ENCODE measurements around the gene DTNBP1. TPM values are rescaled to one million over a fixed set of nuclear protein-coding genes. Genes with fewer than 3 reads are reported as not detected.

The DTNBP1 gene
- total and polyA plus RNA-seq, 4 donors = 3.1 to 6.0 (median 4.3) TPM

DNA sequence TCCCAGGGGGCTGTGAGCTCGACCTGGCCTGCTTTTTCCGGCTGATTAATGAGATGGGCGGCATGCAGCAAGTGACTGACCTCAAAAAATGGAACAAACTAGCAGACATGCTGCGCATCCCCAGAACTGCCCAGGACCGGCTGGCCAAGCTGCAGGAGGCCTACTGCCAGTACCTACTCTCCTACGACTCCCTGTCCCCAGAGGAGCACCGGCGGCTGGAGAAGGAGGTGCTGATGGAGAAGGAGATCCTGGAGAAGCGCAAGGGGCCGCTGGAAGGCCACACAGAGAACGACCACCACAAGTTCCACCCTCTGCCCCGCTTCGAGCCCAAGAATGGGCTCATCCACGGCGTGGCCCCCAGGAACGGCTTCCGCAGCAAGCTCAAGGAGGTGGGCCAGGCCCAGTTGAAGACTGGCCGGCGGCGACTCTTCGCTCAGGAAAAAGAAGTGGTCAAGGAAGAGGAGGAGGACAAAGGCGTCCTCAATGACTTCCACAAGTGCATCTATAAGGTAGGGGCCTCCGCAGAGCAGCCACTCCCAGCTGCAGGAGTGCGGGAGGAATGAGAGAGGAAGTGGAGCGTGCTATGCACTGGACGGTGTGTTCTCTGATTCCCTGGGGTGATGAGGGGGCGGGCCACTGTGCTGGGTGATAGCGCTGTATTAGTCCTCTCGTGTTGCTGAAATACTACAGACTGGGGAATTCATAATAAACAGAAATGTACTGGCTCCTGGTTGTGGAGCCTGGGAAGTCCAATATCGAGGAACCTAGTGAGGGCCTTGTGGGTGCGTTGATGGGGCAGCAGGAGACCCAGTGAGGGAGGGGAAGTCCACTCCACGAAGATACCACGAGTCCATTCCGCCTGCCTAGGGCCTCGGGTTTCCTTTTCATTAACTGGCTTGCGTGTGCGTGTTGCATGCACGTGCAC lies 161.7 kb downstream of the DTNBP1 start:
- 95% methylated on average over 38 of the region's 38 CpGs for WGBS
- Histone ChIP-seq H3K4me1 (ENCODE audit: control insufficient read depth in 4 of 4, insufficient read depth in 4 of 4, low read length in 3 of 4) (peaks cover 3 to 24% (median 16%) of the 10 kb centered on the region in 4 donors), H3K9me3 (ENCODE audit: control insufficient read depth in 4 of 4, low read length in 3 of 4) (no peaks in the 10 kb centered on the region), H3K9ac (ENCODE audit: low read depth in 1 of 2, low read length in 2 of 2) (no peak overlapping the region), H3K36me3 (ENCODE audit: control insufficient read depth in 4 of 4, insufficient read depth in 3 of 4, low read depth in 1 of 4, low read length in 3 of 4) (peaks cover 5 to 20% (median 9%) of the 10 kb centered on the region in 4 donors), H3K27ac (ENCODE audit: low read depth in 1 of 2, low read length in 2 of 2) (no peak overlapping the region), H3K4me3 (ENCODE audit: low read depth in 1 of 3, low read length in 3 of 3) (no peak overlapping the region), H3K27me3 (ENCODE audit: control insufficient read depth in 4 of 4, insufficient read depth in 4 of 4, low read length in 3 of 4) (no peaks in the 10 kb centered on the region)
- TF ChIP-seq NR2F2 (IDR thresholded peaks at IDR 0.05) (no peak), JUND (IDR thresholded peaks at IDR 0.05) (no peak), HNF4A (conservative IDR thresholded peaks at IDR 0.05) (no peak), YY1 (IDR thresholded peaks at IDR 0.05) (no peak), GABPA (IDR thresholded peaks at IDR 0.05 in 1 of 2, conservative IDR thresholded peaks at IDR 0.05 in 1 of 2) (no peak), FOXA2 (IDR thresholded peaks at IDR 0.05) (no peak), RXRA (IDR thresholded peaks at IDR 0.05) (no peak)
- TF ChIP-seq, protein P1, sequence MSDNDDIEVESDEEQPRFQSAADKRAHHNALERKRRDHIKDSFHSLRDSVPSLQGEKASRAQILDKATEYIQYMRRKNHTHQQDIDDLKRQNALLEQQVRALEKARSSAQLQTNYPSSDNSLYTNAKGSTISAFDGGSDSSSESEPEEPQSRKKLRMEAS (IDR thresholded peaks at IDR 0.05) = no peak
- TF ChIP-seq, protein P2, sequence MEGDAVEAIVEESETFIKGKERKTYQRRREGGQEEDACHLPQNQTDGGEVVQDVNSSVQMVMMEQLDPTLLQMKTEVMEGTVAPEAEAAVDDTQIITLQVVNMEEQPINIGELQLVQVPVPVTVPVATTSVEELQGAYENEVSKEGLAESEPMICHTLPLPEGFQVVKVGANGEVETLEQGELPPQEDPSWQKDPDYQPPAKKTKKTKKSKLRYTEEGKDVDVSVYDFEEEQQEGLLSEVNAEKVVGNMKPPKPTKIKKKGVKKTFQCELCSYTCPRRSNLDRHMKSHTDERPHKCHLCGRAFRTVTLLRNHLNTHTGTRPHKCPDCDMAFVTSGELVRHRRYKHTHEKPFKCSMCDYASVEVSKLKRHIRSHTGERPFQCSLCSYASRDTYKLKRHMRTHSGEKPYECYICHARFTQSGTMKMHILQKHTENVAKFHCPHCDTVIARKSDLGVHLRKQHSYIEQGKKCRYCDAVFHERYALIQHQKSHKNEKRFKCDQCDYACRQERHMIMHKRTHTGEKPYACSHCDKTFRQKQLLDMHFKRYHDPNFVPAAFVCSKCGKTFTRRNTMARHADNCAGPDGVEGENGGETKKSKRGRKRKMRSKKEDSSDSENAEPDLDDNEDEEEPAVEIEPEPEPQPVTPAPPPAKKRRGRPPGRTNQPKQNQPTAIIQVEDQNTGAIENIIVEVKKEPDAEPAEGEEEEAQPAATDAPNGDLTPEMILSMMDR (IDR thresholded peaks at IDR 0.05; ENCODE audit: low read depth, low read length, missing input control) = no peak
- TF ChIP-seq, protein P3, sequence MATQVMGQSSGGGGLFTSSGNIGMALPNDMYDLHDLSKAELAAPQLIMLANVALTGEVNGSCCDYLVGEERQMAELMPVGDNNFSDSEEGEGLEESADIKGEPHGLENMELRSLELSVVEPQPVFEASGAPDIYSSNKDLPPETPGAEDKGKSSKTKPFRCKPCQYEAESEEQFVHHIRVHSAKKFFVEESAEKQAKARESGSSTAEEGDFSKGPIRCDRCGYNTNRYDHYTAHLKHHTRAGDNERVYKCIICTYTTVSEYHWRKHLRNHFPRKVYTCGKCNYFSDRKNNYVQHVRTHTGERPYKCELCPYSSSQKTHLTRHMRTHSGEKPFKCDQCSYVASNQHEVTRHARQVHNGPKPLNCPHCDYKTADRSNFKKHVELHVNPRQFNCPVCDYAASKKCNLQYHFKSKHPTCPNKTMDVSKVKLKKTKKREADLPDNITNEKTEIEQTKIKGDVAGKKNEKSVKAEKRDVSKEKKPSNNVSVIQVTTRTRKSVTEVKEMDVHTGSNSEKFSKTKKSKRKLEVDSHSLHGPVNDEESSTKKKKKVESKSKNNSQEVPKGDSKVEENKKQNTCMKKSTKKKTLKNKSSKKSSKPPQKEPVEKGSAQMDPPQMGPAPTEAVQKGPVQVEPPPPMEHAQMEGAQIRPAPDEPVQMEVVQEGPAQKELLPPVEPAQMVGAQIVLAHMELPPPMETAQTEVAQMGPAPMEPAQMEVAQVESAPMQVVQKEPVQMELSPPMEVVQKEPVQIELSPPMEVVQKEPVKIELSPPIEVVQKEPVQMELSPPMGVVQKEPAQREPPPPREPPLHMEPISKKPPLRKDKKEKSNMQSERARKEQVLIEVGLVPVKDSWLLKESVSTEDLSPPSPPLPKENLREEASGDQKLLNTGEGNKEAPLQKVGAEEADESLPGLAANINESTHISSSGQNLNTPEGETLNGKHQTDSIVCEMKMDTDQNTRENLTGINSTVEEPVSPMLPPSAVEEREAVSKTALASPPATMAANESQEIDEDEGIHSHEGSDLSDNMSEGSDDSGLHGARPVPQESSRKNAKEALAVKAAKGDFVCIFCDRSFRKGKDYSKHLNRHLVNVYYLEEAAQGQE (IDR thresholded peaks at IDR 0.05) = no peak
- DNase-seq (ENCODE audit: low spot score) = no peak

DNA sequence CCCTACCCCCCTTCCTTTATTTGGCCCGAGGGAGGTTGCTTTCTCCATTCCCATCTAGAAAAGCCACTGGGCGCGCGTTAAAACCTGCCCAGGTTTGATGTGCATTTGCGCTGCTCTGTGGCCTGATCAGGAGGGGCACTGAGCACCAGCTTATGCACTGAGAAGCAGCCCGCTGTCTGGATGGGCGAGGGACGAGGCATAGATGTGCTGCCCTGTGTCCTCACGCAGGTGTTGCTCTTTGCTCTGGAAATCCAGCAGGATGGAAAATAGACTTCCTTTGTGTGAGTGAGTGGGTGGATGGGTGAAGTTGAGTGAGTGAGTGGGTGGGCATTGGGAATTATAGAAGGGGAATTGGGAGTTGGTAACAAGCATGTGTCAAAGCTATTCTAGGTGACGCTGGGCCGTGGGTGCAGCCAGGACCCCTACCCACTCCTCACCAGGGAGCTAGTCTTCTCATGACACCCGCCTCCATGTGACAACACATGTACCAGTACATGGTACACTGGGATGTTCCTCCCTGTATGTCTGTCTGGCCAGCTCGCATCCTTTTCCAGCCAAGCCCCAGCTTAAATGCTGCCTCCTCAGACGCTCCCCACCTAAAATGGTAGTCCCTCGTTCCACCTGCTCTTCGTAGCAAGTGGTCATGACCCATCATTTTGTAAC lies 162.6 kb downstream of the DTNBP1 start:
- no peak for DNase-seq (ENCODE audit: low spot score)
- no peaks in the 10 kb centered on the region for H3K9me3 ChIP-seq (ENCODE audit: control insufficient read depth in 4 of 4, low read length in 3 of 4)
- no peaks in the 10 kb centered on the region for H3K27me3 ChIP-seq (ENCODE audit: control insufficient read depth in 4 of 4, insufficient read depth in 4 of 4, low read length in 3 of 4)
- H3K27ac ChIP-seq (ENCODE audit: low read depth in 1 of 2, low read length in 2 of 2) = no peak overlapping the region
- H3K36me3 ChIP-seq (ENCODE audit: control insufficient read depth in 4 of 4, insufficient read depth in 3 of 4, low read depth in 1 of 4, low read length in 3 of 4) = peaks cover 5 to 22% (median 9%) of the 10 kb centered on the region in 4 donors
- no peak overlapping the region for H3K4me3 ChIP-seq (ENCODE audit: low read depth in 1 of 3, low read length in 3 of 3)
- H3K9ac ChIP-seq (ENCODE audit: low read depth in 1 of 2, low read length in 2 of 2) = no peak overlapping the region
- 94% methylated on average over 16 of the region's 16 CpGs for WGBS
- TF ChIP-seq RXRA (IDR thresholded peaks at IDR 0.05) (no peak), HNF4A (conservative IDR thresholded peaks at IDR 0.05) (no peak), HNF4G (IDR thresholded peaks at IDR 0.05) (no peak), NR2F2 (IDR thresholded peaks at IDR 0.05) (no peak), JUND (IDR thresholded peaks at IDR 0.05) (no peak)
- TF ChIP-seq, protein P1 (IDR thresholded peaks at IDR 0.05) = no peak
- TF ChIP-seq, protein P4, sequence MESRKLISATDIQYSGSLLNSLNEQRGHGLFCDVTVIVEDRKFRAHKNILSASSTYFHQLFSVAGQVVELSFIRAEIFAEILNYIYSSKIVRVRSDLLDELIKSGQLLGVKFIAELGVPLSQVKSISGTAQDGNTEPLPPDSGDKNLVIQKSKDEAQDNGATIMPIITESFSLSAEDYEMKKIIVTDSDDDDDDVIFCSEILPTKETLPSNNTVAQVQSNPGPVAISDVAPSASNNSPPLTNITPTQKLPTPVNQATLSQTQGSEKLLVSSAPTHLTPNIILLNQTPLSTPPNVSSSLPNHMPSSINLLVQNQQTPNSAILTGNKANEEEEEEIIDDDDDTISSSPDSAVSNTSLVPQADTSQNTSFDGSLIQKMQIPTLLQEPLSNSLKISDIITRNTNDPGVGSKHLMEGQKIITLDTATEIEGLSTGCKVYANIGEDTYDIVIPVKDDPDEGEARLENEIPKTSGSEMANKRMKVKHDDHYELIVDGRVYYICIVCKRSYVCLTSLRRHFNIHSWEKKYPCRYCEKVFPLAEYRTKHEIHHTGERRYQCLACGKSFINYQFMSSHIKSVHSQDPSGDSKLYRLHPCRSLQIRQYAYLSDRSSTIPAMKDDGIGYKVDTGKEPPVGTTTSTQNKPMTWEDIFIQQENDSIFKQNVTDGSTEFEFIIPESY (IDR thresholded peaks at IDR 0.05) = no peak
- TF ChIP-seq, protein P5, sequence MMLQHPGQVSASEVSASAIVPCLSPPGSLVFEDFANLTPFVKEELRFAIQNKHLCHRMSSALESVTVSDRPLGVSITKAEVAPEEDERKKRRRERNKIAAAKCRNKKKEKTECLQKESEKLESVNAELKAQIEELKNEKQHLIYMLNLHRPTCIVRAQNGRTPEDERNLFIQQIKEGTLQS (IDR thresholded peaks at IDR 0.05) = no peak
- TF ChIP-seq, protein P2 (IDR thresholded peaks at IDR 0.05; ENCODE audit: low read depth, low read length, missing input control) = no peak
- peaks cover 3 to 15% (median 9%) of the 10 kb centered on the region in 4 donors for H3K4me1 ChIP-seq (ENCODE audit: control insufficient read depth in 4 of 4, insufficient read depth in 4 of 4, low read length in 3 of 4)

Data from liver (tissue), 9 donors.